NOMO-1 treated with DMSO at 0.1 percent for 48 hours (cell line): ENCODE results near the gene S100Z.
"Not testable (repeated sequence)": the region's sequence is repeated elsewhere in the genome, so short reads cannot be mapped to it uniquely, and the experiment has no call there.

ENCODE experiments used
- DNase-seq: peaks from one replicate; lab custom pipeline; 2025; ENCODE audit not compliant: unreplicated experiment; lab: John Stamatoyannopoulos, UW

Gene S100Z

GRCh38 chr5:76822105-76822731 is 27.6 kb upstream of the S100Z start:
- DNase-seq: not testable (repeated sequence)

DNA sequence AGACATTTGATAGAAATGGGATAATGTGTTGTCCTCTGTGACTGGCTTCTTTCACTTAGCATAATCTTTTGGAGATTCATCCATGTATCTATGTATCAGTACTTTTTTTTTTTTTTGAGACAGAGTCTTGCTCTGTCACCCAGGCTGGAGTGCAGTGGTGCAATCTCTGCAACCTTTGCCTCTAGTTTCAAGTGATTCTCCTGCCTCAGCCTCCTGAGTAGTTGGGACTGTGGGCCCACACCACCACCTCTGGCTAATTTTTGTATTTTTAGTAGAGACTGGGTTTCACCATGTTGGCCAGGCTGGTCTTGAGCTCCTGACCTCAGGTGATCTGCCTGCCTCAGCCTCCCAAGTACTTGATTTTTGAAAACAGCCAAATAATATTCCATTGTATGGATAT is 23.4 kb upstream of the S100Z start:
- DNase-seq: not testable (repeated sequence)

DNA sequence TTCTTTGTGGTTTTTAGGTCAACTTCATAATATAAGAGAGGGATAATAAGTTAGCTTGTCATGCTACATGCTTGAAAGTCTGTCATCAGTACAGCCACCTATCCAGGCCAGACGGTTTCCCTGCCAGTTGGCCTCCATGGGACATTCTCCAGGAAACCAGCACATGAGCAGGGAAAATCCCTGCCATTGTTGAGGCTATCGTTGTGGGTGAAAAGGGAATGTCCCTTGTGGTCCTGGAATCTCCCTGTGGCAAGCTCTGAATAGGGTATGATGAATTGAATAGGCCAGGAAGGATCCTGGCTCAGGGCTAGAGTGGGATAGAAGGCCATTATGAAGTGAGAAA is 18.7 kb upstream of the S100Z start:
- no peak for DNase-seq

GRCh38 chr5:76836181-76836580 is 13.6 kb upstream of the S100Z start:
- DNase-seq: no peak

GRCh38 chr5:76836585-76836984 is 13.2 kb upstream of the S100Z start:
- DNase-seq: no peak

DNA sequence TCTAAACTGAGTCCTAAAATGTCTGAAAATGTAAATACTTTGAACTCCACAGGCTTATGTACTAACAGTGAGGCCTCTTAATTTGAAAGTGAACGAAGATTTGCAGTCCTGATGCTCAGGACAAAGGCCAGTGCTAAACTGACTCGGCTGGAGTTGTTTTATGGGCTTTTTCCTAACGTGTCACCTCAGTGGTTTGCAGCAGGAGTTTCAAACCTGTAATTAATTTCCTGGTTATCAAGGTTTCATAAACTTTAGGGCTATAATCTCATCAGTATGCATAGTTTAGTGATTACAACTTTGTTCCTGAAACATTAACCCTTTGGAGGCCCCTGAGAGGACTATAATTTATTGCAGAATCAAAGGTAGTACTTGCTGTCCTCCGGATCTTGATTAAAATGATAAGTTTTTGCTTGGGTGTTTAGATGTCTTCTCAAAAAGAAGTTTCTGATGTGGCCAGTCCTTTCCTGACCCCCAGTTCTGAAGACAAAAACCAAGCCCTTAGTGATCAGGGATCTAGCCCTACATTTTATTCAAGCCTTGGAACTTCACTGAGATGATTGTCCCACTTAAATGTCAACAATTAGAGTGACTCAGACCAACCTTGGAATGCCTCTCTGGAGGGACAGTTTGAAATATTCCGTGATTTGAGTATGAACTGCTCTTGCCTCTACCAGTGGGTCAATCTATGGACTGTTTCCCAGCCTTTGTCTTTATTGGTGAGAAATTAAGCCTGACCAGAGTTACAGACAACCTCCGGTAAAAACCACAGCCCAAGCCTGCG is 11.1 kb upstream of the S100Z start:
- no peak for DNase-seq

- no peak for DNase-seq
Observed at GRCh38 chr5:76841361-76841760, 8.5 kb upstream of the S100Z start.

DNA sequence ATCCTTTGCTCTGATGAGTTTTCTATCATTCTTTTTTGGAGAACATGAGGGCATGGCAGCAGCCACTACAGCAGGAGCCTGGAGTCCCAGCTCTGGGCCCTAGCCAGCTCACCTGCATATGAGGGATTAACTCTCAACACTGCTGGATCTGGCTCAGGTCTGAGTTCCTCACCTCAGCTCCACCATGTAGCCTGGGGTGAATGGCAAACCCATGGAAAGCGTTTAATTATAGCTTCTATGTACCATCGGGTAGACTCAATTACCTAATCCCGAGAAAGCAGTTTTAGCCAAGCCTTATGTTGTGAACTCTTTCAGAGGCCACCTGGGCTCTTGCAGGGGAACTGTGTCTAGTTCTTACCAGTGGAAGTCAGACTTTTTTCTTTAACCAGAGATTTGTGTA is 3.9 kb upstream of the S100Z start:
- DNase-seq: no peak

DNA sequence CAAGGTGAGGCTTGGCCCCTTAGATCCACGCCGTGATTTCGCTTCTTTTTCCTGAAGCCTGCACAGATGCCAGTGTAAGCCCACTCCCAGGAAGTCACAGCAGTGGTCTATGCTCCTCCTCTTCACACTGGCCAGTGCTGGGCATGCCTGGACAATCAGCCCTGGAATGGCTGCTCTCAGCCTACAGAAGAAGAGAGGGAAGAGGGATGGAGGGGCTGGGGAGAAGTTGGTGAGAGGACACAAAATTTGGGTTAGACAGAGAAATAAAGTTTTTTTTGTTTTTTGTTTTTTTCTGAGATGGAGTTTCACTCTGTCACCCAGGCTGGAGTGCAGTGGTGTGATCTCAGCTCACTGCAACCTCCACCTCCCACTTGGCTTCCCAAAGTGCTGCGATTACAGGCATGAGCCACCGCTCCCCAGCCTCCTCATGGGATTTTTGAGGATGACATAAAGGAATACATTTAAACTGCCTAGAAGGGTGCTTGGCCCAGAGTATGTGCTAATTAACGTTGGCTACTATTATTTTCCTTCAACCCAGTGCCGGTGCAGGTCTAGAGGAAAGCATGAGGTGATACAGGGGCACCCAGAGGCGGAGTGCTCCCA is 830 bp downstream of the S100Z start:
- DNase-seq: no peak

GRCh38 chr5:76851728-76852369 is 2.0 kb downstream of the S100Z start:
- peak; percentile 34 for DNase-seq

DNA sequence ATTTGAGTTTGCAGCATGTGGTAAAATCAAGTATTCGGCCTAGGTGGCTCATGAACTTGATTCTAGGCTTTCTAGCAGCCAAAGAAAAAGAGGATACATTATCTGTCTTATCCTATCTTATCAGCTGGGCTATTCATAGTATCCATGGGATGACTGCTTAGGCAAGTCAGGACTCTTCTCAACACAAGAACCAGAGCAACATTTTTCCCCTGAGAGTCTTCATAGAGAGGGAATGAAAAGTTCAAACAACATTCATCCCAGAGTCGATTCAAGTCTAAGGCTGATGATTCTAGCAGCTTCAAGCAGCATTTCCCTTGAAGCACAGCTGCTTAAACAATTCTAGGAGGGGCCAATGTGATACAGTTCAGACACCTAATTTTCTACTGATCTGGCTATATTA is 3.0 kb downstream of the S100Z start:
- no peak for DNase-seq

DNA sequence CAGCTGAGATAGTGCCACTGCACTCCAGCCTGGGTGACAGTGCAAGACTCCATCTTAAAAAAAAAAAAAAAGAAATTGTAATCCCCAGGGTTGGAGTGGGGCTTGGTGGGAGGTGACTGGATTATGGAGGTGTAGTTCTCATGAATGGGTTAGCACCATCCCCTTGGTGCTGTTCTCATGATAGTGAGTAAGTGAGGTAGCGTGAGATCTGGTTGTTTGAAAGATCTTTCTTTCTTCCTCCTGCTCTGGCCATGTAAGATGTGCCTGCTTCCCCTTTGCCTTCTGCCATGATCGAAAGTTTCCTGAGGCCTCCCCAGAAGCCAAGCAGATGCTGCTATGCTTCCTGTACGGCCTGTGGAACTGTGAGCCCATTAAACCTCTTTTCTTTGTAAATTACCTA is 3.9 kb downstream of the S100Z start:
- not testable (repeated sequence) for DNase-seq

- DNase-seq: no peak
Observed at GRCh38 chr5:76854644-76855043, 4.8 kb downstream of the S100Z start.

GRCh38 chr5:76855501-76855900 is 5.7 kb downstream of the S100Z start:
- DNase-seq: peak; percentile 13

- peak; percentile 90 for DNase-seq
Observed at GRCh38 chr5:76855961-76856360, 6.1 kb downstream of the S100Z start.

- DNase-seq: not testable (repeated sequence)
Observed at GRCh38 chr5:76856800-76857199, 7.0 kb downstream of the S100Z start.

DNA sequence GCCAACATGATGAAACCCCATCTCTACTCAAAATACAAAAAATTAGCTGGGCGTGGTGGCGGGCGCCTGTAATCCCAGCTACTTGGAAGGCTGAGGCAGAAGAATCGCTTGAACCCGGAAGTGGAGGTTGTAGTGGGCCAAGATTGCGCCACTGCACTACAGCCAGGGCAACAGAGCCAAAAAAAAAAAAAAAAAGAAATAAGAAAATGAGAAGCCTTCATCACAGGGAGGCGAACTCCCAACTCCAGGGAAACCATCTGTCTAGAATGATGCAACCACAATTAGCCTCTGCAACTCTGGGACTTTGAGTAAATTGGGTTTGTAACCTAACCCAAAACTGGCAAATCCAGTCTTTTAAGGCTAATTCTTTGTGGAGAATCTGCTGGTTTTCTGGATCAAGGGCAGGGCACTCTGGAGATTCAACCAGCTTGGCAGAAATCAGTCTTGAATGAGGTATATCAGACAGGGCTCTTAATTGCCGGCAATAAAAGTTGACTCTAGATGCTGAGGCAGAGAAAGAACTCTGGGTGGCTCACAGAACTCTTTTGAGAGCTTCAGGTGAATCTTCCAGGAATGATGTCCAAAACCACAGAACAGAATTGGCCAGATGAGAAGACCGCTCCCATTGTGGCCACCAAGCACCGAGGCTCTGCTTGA is 9.9 kb downstream of the S100Z start:
- no peak for DNase-seq

DNA sequence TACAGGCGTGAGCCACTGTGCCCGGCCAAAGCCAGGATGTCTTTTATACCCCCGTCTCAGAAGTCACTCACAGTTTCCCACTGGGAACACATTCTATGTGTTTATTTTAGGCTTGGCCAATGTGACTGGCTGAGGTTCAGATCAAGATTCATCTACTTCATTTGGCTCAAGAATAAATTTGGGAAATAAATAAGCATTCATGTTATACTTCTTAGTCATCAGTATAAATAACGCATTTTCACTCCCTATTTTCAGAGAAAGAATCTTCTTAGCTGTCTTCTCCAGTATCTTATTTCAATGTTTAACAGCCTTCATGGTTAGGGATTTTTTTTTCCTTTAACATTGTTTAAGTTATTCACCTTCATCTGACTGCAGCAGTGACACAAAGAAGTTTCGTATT is 11.8 kb downstream of the S100Z start:
- no peak for DNase-seq

DNA sequence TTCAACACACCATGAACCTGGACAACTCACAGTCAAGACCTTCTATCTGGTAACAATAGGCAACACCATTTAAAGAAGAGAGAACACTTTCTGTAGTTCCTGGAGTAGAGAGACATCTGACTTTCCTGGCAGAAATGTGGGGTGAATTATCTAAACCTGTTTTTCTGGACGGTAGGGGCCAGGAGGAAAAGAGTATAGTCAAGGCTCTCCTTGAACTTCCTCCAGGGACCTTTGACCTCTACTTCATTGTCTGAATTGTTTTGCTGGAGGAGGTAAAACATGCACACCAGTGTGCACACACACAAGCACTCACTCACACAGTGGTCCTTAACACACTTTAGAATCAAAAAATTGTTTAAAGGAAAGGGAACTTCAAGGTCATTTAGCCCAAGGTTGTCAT is 13.2 kb downstream of the S100Z start:
- DNase-seq: no peak

GRCh38 chr5:76866503-76866902 is 16.7 kb downstream of the S100Z start:
- no peak for DNase-seq

- no peak for DNase-seq
Observed at GRCh38 chr5:76867038-76867437, 17.2 kb downstream of the S100Z start.
